DOHH2 (cell line): ENCODE measurements around the gene FAAP100.

Source experiments
- H3F3A ChIP-seq: fragments of 200-600 bp; sonication (generic), shearing (Covaris generic); 2 replicates; pipeline ENCODE4 v1.6.0; 2016; ENCODE audit warnings: antibody characterized with exemption, mild to moderate bottlenecking; ENCODE audit not compliant: control insufficient read depth, insufficient read depth
- H3K27ac ChIP-seq: fragments of 200-600 bp; sonication (generic); 2 replicates; pipeline ENCODE4 v1.5.1; 2014; ENCODE audit warnings: low read depth, mild to moderate bottlenecking, low read length, moderate library complexity
- H3K27me3 ChIP-seq: fragments of 200-600 bp; sonication (generic); 2 replicates; pipeline ENCODE4 v1.6.1; 2014; ENCODE audit warnings: mild to moderate bottlenecking, low read length, mixed read lengths; ENCODE audit not compliant: control insufficient read depth
- H3K36me3 ChIP-seq: fragments of 200-600 bp; sonication (generic); 2 replicates; pipeline ENCODE4 v1.6.1; 2014; ENCODE audit warnings: mild to moderate bottlenecking, low read length, moderate library complexity, mixed read lengths; ENCODE audit not compliant: control insufficient read depth
- H3K4me1 ChIP-seq: fragments of 200-600 bp; sonication (generic); 2 replicates; pipeline ENCODE4 v1.6.1; 2014; ENCODE audit warnings: mild to moderate bottlenecking, low read length, mixed read lengths; ENCODE audit not compliant: control insufficient read depth
- H3K4me2 ChIP-seq: fragments of 200-600 bp; sonication (generic); 2 replicates; pipeline ENCODE4 v1.6.0; 2014; ENCODE audit warnings: mild to moderate bottlenecking, low read length, moderate library complexity
- H3K4me3 ChIP-seq: fragments of 200-600 bp; sonication (generic); 2 replicates; pipeline ENCODE4 v1.5.1; 2014; ENCODE audit warnings: mild to moderate bottlenecking, low read length, mixed read lengths
- H3K79me2 ChIP-seq: fragments of 200-600 bp; sonication (generic); 2 replicates; pipeline ENCODE4 v1.6.1; 2014; ENCODE audit warnings: mild to moderate bottlenecking, low read length, mixed read lengths; ENCODE audit not compliant: control insufficient read depth
- H3K9me2 ChIP-seq: fragments of 200-600 bp; sonication (generic); replicated peaks from 2 replicates; pipeline ENCODE4 v1.6.1; 2014; ENCODE audit warnings: mild to moderate bottlenecking, low read length, mixed read lengths; ENCODE audit not compliant: control insufficient read depth
- H3K9me3 ChIP-seq: fragments of 200-600 bp; sonication (generic); 2 replicates; pipeline ENCODE4 v1.6.1; 2014; ENCODE audit warnings: antibody characterized with exemption, low read length, mixed read lengths; ENCODE audit not compliant: control insufficient read depth, insufficient read depth
- H4K20me1 ChIP-seq: fragments of 200-600 bp; sonication (generic); 2 replicates; pipeline ENCODE4 v1.6.0; 2014; ENCODE audit warnings: low read depth, mild to moderate bottlenecking, antibody characterized with exemption, low read length, moderate library complexity; ENCODE audit not compliant: control insufficient read depth, insufficient read depth
- CTCF ChIP-seq: fragments of 200-600 bp; sonication (generic); IDR thresholded peaks from one replicate; pipeline ENCODE4 v1.5.1; 2014; ENCODE audit warnings: antibody characterized with exemption, mild to moderate bottlenecking, low read depth, low read length; ENCODE audit not compliant: poor library complexity, severe bottlenecking
- EZH2phosphoT487 ChIP-seq: fragments of 200-600 bp; sonication (generic); IDR thresholded peaks from 2 replicates; pipeline ENCODE4 v1.6.1; 2017; ENCODE audit warnings: borderline replicate concordance, mild to moderate bottlenecking, antibody characterized with exemption, low read length, moderate library complexity, mixed read lengths

FAAP100 gene

GRCh38 chr17:81539961-81540675 lies 12.0 kb downstream of the FAAP100 start:
- no peak overlapping the region for H3K4me3 ChIP-seq
- no peak overlapping the region for H3K4me2 ChIP-seq
- no peaks in the 10 kb centered on the region for H3K79me2 ChIP-seq
- H3K4me1 ChIP-seq, result no peaks in the 10 kb centered on the region
- H3K9me3 ChIP-seq, result no peaks in the 10 kb centered on the region
- H3K27me3 ChIP-seq, result no peaks in the 10 kb centered on the region
- peaks cover 35% of the 10 kb centered on the region for H3K36me3 ChIP-seq
- no peaks in the 10 kb centered on the region for H3K9me2 ChIP-seq
- TF ChIP-seq EZH2phosphoT487 (no peak), CTCF (no peak)
- no peaks in the 10 kb centered on the region for H4K20me1 ChIP-seq
- no peak overlapping the region for H3K27ac ChIP-seq
- no peaks in the 10 kb centered on the region; the same call in 1 of the 2 replicates for H3F3A ChIP-seq

GRCh38 chr17:81539571-81539900 lies 12.6 kb downstream of the FAAP100 start:
- TF ChIP-seq EZH2phosphoT487 (no peak), CTCF (no peak)
- no peaks in the 10 kb centered on the region for H3K4me1 ChIP-seq
- H3K27me3 ChIP-seq, result no peaks in the 10 kb centered on the region
- H3K9me3 ChIP-seq, result no peaks in the 10 kb centered on the region
- no peaks in the 10 kb centered on the region; the same call in 1 of the 2 replicates for H3F3A ChIP-seq
- no peak overlapping the region for H3K4me3 ChIP-seq
- peaks cover 32% of the 10 kb centered on the region for H3K36me3 ChIP-seq
- H3K79me2 ChIP-seq, result no peaks in the 10 kb centered on the region
- H4K20me1 ChIP-seq, result no peaks in the 10 kb centered on the region
- no peaks in the 10 kb centered on the region for H3K9me2 ChIP-seq
- H3K4me2 ChIP-seq, result no peak overlapping the region
- H3K27ac ChIP-seq, result no peak overlapping the region

- Histone ChIP-seq H3K4me3 (no peak overlapping the region), H3K36me3 (peaks cover 25% of the 10 kb centered on the region), H3F3A (no peaks in the 10 kb centered on the region; the same call in 1 of the 2 replicates), H3K27me3 (no peaks in the 10 kb centered on the region), H3K4me1 (peaks cover under 1% of the 10 kb centered on the region), H3K79me2 (no peaks in the 10 kb centered on the region), H3K9me3 (no peaks in the 10 kb centered on the region), H3K9me2 (no peaks in the 10 kb centered on the region), H4K20me1 (no peaks in the 10 kb centered on the region), H3K4me2 (no peak overlapping the region), H3K27ac (no peak overlapping the region)
- no peak for TF ChIP-seq EZH2phosphoT487
- no peak for TF ChIP-seq CTCF
Measured at GRCh38 chr17:81538651-81539570, 13.2 kb downstream of the FAAP100 start.
